DND-41 (cell line): Measurements from ENCODE around the gene SMC1B.

ENCODE experiments used
- EZH2 ChIP-seq: IDR thresholded peaks from 3 replicates; pipeline ENCODE4 v1.6.1; 2012; ENCODE audit warnings: borderline replicate concordance, low read depth, mild to moderate bottlenecking, moderate library complexity, low read length, inconsistent platforms; ENCODE audit not compliant: severe bottlenecking
- TF ChIP-seq, protein P1 (sequence below): IDR thresholded peaks from 2 replicates; pipeline ENCODE4 v1.5.1; 2012; ENCODE audit warnings: borderline replicate concordance, low read length, moderate library complexity, mild to moderate bottlenecking; ENCODE audit not compliant: poor library complexity, severe bottlenecking; ENCODE audit errors: extremely low read depth

DNA sequence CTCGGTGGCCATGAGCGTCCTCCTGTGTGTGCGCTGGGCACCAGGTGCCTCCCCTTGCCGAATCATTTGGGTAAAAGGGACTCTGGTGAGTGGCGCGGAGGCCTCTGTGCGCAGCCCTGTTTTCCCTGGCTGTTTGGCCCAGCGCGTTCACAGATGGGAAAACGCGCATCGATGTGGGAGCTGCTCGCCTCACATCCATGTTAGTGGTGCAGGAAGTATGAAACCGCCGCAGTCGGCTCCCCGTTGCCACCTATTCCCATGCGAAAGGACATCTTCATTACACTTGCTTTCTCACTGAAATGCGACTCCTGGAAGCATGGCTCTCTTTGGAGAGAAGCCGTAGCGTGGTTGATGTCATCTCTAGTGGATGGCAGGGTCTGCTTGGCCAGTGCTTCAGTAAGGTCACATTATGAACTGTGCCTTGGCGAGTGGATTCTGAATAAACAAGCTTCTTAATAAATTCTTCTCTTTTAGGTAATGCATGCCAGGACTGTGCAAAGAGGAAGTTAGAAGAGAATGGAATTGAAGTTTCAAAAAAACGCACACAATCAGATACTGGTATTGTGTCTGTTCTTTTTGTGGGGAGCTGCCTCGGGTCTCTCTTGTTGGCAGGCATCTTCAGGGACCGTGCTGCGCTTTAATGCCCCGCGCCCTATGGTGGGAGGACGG, 77.4 kb downstream of the SMC1B start:
- TF ChIP-seq, protein P1, sequence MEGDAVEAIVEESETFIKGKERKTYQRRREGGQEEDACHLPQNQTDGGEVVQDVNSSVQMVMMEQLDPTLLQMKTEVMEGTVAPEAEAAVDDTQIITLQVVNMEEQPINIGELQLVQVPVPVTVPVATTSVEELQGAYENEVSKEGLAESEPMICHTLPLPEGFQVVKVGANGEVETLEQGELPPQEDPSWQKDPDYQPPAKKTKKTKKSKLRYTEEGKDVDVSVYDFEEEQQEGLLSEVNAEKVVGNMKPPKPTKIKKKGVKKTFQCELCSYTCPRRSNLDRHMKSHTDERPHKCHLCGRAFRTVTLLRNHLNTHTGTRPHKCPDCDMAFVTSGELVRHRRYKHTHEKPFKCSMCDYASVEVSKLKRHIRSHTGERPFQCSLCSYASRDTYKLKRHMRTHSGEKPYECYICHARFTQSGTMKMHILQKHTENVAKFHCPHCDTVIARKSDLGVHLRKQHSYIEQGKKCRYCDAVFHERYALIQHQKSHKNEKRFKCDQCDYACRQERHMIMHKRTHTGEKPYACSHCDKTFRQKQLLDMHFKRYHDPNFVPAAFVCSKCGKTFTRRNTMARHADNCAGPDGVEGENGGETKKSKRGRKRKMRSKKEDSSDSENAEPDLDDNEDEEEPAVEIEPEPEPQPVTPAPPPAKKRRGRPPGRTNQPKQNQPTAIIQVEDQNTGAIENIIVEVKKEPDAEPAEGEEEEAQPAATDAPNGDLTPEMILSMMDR = no peak
- no peak for TF ChIP-seq EZH2
